ENCODE results near the gene PLAGL1.

Gene PLAGL1

GRCh38 chr6:144033816-144034735 lies 26.0 kb upstream of the PLAGL1 start:
- Histone ChIP-seq H3K36me3 (no peaks in the 10 kb centered on the region), H3K4me3 (ENCODE audit: low read depth in 1 of 2, low read length in 1 of 2) (no peak overlapping the region), H3K27ac (no peak overlapping the region), H3K27me3 (no peaks in the 10 kb centered on the region), H3K9me3 (no peaks in the 10 kb centered on the region), H3K4me1 (ENCODE audit: control insufficient read depth in 1 of 2, insufficient read depth in 1 of 2, low read depth in 1 of 2, low read length in 1 of 2) (peaks cover 31 to 36% of the 10 kb centered on the region in 2 experiments)
- TF ChIP-seq CTCF (IDR thresholded peaks at IDR 0.05), result no peak

- Histone ChIP-seq H3K36me3 (no peaks in the 10 kb centered on the region), H3K27me3 (no peaks in the 10 kb centered on the region), H3K4me1 (ENCODE audit: control insufficient read depth in 1 of 2, insufficient read depth in 1 of 2, low read depth in 1 of 2, low read length in 1 of 2) (peaks cover 0 to 5% of the 10 kb centered on the region in 2 experiments), H3K27ac (no peak overlapping the region), H3K4me3 (ENCODE audit: low read depth in 1 of 2, low read length in 1 of 2) (no peak overlapping the region), H3K9me3 (no peaks in the 10 kb centered on the region)
- no peak for TF ChIP-seq CTCF (IDR thresholded peaks at IDR 0.05)
These were observed 21.4 kb upstream of the PLAGL1 start for GRCh38 chr6:144029452-144029851.

- H3K36me3 ChIP-seq, result no peaks in the 10 kb centered on the region
- H3K9me3 ChIP-seq, result no peaks in the 10 kb centered on the region
- H3K4me1 ChIP-seq (ENCODE audit: control insufficient read depth in 1 of 2, insufficient read depth in 1 of 2, low read depth in 1 of 2, low read length in 1 of 2), result no peaks in the 10 kb centered on the region
- no peaks in the 10 kb centered on the region for H3K27me3 ChIP-seq
- no peak overlapping the region for H3K4me3 ChIP-seq (ENCODE audit: low read depth in 1 of 2, low read length in 1 of 2)
- no peak overlapping the region for H3K27ac ChIP-seq
- no peak for TF ChIP-seq CTCF (IDR thresholded peaks at IDR 0.05)
These were observed 20.0 kb upstream of the PLAGL1 start for GRCh38 chr6:144027932-144028587.

GRCh38 chr6:144023216-144023615 lies 15.2 kb upstream of the PLAGL1 start:
- H3K9me3 ChIP-seq, result no peaks in the 10 kb centered on the region
- no peaks in the 10 kb centered on the region for H3K27me3 ChIP-seq
- H3K27ac ChIP-seq, result no peak overlapping the region
- H3K4me3 ChIP-seq (ENCODE audit: low read depth in 1 of 2, low read length in 1 of 2), result no peak overlapping the region
- TF ChIP-seq CTCF (IDR thresholded peaks at IDR 0.05), result no peak
- H3K4me1 ChIP-seq (ENCODE audit: control insufficient read depth in 1 of 2, insufficient read depth in 1 of 2, low read depth in 1 of 2, low read length in 1 of 2), result peaks cover 0 to 6% of the 10 kb centered on the region in 2 experiments
- no peaks in the 10 kb centered on the region for H3K36me3 ChIP-seq

DNA sequence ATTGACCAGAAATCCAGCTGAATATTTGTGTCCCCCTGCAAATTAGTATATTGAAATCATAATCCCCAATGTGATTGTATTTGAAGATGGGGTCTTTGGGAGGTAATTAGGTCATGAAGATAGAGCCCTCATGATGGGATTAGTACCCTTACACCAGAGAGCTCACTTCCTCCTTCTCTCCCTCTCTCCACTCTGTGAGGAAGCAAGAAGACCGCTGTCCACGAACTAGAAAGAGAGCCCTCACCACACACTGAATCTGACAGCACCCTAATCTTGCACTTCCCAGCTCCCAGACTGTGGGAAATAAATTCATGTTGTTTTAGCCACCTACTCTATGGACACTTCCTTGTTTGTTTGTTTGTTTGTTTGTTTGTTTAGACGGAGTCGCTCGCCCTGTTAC lies 11.9 kb upstream of the PLAGL1 start:
- no peaks in the 10 kb centered on the region for H3K36me3 ChIP-seq
- H3K4me3 ChIP-seq (ENCODE audit: low read depth in 1 of 2, low read length in 1 of 2), result no peak overlapping the region
- no peaks in the 10 kb centered on the region for H3K9me3 ChIP-seq
- peak overlapping the region; percentile 45 for H3K27ac ChIP-seq
- H3K4me1 ChIP-seq (ENCODE audit: control insufficient read depth in 1 of 2, insufficient read depth in 1 of 2, low read depth in 1 of 2, low read length in 1 of 2), result peaks cover 0 to 6% of the 10 kb centered on the region in 2 experiments
- no peak for TF ChIP-seq CTCF (IDR thresholded peaks at IDR 0.05)
- H3K27me3 ChIP-seq, result no peaks in the 10 kb centered on the region
